ENCODE measurements around the gene INAFM1. TPM values are rescaled to one million over a fixed set of nuclear protein-coding genes. Genes with fewer than 3 reads are reported as not detected.

INAFM1 gene
- total and polyA plus RNA-seq, 9 of the 15 experiments (the other 6 are each of a cell fraction or from before 2014, with no cell fraction given) = 0.71 to 30.9 (median 3.1) TPM

DNA sequence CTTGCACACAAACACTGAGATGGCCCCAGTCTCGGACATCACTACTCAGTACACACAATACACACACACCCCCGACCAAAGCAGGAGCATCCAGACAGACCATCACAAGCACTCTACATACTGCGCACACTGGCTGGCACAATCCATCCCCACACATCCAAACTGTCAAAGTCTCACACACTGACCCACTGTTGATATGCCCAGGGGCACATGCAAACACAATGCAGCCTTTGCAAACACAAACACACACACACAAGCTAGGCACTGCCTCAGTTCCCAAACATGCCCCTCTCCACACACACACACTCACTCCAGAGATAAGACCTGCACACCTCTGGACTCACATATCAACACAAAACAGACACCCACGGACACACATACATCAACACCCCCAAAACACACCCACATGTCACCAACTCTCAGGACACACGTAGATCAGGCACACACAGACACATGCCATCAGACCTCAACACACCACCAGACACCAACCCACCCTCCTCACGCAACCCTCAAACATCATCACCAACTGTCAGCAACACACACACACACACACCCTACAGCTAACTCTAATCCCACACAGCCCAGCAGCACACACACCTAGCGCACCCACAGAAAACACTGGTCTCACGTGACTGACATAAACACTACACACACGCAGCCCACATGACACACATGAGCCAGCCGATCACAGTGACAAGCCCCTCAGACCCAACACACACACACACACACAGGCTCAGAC is 45.6 kb upstream of the INAFM1 start (continued):
- TF ChIP-seq TAF9B (IDR thresholded peaks at IDR 0.05; ENCODE audit: partially characterized antibody) = peak; percentile 52
- peak; percentile 71; the same call in 1 of the 2 replicates for TF ChIP-seq BCOR (IDR thresholded peaks at IDR 0.05)
- 0 out of 2 replicates have a peak, but pooled peaks have one; percentile 25 for TF ChIP-seq CREM (IDR thresholded peaks at IDR 0.05; ENCODE audit: low read depth)
- TF ChIP-seq, protein P1, sequence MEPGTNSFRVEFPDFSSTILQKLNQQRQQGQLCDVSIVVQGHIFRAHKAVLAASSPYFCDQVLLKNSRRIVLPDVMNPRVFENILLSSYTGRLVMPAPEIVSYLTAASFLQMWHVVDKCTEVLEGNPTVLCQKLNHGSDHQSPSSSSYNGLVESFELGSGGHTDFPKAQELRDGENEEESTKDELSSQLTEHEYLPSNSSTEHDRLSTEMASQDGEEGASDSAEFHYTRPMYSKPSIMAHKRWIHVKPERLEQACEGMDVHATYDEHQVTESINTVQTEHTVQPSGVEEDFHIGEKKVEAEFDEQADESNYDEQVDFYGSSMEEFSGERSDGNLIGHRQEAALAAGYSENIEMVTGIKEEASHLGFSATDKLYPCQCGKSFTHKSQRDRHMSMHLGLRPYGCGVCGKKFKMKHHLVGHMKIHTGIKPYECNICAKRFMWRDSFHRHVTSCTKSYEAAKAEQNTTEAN (CRISPR knock-in tag; IDR thresholded peaks at IDR 0.05) = 0 out of 2 replicates have a peak, but pooled peaks have one; percentile 55
- TF ChIP-seq TRIM24 (IDR thresholded peaks at IDR 0.05) = no peak
- TF ChIP-seq KLF1 (tag; IDR thresholded peaks at IDR 0.05) = no peak
- TF ChIP-seq, protein P2, sequence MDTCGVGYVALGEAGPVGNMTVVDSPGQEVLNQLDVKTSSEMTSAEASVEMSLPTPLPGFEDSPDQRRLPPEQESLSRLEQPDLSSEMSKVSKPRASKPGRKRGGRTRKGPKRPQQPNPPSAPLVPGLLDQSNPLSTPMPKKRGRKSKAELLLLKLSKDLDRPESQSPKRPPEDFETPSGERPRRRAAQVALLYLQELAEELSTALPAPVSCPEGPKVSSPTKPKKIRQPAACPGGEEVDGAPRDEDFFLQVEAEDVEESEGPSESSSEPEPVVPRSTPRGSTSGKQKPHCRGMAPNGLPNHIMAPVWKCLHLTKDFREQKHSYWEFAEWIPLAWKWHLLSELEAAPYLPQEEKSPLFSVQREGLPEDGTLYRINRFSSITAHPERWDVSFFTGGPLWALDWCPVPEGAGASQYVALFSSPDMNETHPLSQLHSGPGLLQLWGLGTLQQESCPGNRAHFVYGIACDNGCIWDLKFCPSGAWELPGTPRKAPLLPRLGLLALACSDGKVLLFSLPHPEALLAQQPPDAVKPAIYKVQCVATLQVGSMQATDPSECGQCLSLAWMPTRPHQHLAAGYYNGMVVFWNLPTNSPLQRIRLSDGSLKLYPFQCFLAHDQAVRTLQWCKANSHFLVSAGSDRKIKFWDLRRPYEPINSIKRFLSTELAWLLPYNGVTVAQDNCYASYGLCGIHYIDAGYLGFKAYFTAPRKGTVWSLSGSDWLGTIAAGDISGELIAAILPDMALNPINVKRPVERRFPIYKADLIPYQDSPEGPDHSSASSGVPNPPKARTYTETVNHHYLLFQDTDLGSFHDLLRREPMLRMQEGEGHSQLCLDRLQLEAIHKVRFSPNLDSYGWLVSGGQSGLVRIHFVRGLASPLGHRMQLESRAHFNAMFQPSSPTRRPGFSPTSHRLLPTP (IDR thresholded peaks at IDR 0.05; ENCODE audit: borderline replicate concordance, extremely low read depth, insufficient read length) = no peak
- 0 out of 2 replicates have a peak, but pooled peaks have one; percentile 38 for TF ChIP-seq GTF2F1 (IDR thresholded peaks at IDR 0.05; ENCODE audit: low read depth, low read length)
- TF ChIP-seq SNIP1 (IDR thresholded peaks at IDR 0.05; ENCODE audit: low read depth) = no peak
- peak; percentile 94; the same call in 1 of the 2 replicates for TF ChIP-seq HDGF (IDR thresholded peaks at IDR 0.05)
- no peak for TF ChIP-seq MCM3 (IDR thresholded peaks at IDR 0.05)
- TF ChIP-seq FOXA3 (CRISPR knock-in tag; conservative IDR thresholded peaks at IDR 0.05 in 1 of 2, IDR thresholded peaks at IDR 0.05 in 1 of 2) = peak in 1 of 2 experiments; percentile 8; a peak in 1 of 4 replicates
- 0 out of 2 replicates have a peak, but pooled peaks have one; percentile 4 for TF ChIP-seq MTA2 (IDR thresholded peaks at IDR 0.05; ENCODE audit: low read depth)
- TF ChIP-seq ZNF717 (CRISPR knock-in tag; IDR thresholded peaks at IDR 0.05) = no peak
- TF ChIP-seq, protein P3, sequence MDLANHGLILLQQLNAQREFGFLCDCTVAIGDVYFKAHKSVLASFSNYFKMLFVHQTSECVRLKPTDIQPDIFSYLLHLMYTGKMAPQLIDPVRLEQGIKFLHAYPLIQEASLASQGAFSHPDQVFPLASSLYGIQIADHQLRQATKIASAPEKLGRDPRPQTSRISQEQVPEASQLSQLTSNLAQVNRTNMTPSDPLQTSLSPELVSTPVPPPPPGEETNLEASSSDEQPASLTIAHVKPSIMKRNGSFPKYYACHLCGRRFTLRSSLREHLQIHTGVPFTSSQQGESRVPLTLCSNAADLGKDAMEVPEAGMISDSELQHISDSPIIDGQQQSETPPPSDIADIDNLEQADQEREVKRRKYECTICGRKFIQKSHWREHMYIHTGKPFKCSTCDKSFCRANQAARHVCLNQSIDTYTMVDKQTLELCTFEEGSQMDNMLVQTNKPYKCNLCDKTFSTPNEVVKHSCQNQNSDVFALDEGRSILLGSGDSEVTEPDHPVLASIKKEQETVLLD (IDR thresholded peaks at IDR 0.05) = peak; percentile 75
- TF ChIP-seq, protein P4, sequence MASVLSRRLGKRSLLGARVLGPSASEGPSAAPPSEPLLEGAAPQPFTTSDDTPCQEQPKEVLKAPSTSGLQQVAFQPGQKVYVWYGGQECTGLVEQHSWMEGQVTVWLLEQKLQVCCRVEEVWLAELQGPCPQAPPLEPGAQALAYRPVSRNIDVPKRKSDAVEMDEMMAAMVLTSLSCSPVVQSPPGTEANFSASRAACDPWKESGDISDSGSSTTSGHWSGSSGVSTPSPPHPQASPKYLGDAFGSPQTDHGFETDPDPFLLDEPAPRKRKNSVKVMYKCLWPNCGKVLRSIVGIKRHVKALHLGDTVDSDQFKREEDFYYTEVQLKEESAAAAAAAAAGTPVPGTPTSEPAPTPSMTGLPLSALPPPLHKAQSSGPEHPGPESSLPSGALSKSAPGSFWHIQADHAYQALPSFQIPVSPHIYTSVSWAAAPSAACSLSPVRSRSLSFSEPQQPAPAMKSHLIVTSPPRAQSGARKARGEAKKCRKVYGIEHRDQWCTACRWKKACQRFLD (CRISPR knock-in tag; IDR thresholded peaks at IDR 0.05) = peak; percentile 68; the same call in 1 of the 2 replicates
- TF ChIP-seq EHMT2 (IDR thresholded peaks at IDR 0.05) = peak; percentile 65; the same call in 1 of the 2 replicates
- TF ChIP-seq ZNF76 (CRISPR knock-in tag; IDR thresholded peaks at IDR 0.05; ENCODE audit: borderline replicate concordance) = no peak
- no peak for TF ChIP-seq ZNF79 (CRISPR knock-in tag; IDR thresholded peaks at IDR 0.05; ENCODE audit: low read depth)
- no peak for TF ChIP-seq POU5F1 (IDR thresholded peaks at IDR 0.05; ENCODE audit: borderline replicate concordance, low read depth, low read length, partially characterized antibody)
- TF ChIP-seq, protein P5, sequence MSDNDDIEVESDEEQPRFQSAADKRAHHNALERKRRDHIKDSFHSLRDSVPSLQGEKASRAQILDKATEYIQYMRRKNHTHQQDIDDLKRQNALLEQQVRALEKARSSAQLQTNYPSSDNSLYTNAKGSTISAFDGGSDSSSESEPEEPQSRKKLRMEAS (CRISPR knock-in tag; IDR thresholded peaks at IDR 0.05) = peak; percentile 29
- no peak for TF ChIP-seq ERF (CRISPR knock-in tag; IDR thresholded peaks at IDR 0.05)

All from K562 (cell line).